CD4-positive, alpha-beta T cell treated with Interleukin-15 for 4 hours (primary cell): ENCODE results near the gene HCLS1.
A peak's percentile ranks its signal among the peaks of the same experiment; 100 is the strongest.
"Not testable (repeated sequence)": the region's sequence is repeated elsewhere in the genome, so short reads cannot be mapped to it uniquely, and the experiment has no call there.

Experiments
- DNase-seq: peaks from one replicate; pipeline ENCODE4 v3.0.0-alpha.2; 2020; ENCODE audit warnings: low spot score

HCLS1 gene

GRCh38 chr3:121660356-121661171 is at the start of gene HCLS1:
Gene HCLS1 (minus strand): TSS chr3:121660903. CDS start chr3:121658347, 2,556 bp downstream.
- peak; percentile 71 for DNase-seq

GRCh38 chr3:121710347-121710746 is 49.6 kb upstream of the HCLS1 start:
- no peak for DNase-seq

GRCh38 chr3:121707531-121708273 is 47.0 kb upstream of the HCLS1 start:
- no peak for DNase-seq

GRCh38 chr3:121705541-121705940 is 44.8 kb upstream of the HCLS1 start:
- DNase-seq, result no peak

- no peak for DNase-seq
These were observed 43.3 kb upstream of the HCLS1 start for GRCh38 chr3:121703973-121704372.

GRCh38 chr3:121698901-121699300 is 38.2 kb upstream of the HCLS1 start:
- no peak for DNase-seq

GRCh38 chr3:121698476-121698875 is 37.8 kb upstream of the HCLS1 start:
- no peak for DNase-seq

GRCh38 chr3:121696186-121696585 is 35.5 kb upstream of the HCLS1 start:
- no peak for DNase-seq

- no peak for DNase-seq
These were observed 31.5 kb upstream of the HCLS1 start for GRCh38 chr3:121692010-121692699.

DNA sequence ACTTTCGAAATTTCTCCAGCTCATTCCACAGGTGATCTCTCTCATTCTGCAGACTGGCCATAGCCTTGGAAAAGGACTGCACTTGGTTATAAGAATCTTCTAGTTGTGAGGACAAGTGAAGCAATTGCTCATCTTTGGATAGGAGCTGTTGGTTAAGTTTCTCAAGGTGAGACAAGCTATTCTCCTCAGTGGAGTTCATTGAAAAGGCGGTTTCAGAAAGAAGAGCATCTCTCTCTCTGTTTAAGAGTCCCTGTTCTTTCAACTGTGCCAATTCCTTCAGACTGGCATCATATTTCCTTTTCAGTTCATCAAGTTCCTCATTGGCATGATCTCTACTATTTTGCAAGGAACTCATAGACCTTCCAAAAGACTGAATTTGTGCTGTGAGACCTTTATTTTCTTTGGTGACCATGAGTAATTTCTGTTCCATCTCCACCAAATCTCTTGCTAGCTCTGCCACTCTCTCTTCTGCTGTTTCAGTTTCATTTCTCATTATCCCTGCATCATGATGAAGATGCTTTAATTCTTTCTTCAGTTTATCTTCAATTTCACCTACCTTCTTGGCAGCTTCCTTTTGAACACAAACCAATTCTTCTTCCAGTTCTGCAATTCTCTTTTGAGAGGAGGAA is 30.2 kb upstream of the HCLS1 start:
- no peak for DNase-seq

DNA sequence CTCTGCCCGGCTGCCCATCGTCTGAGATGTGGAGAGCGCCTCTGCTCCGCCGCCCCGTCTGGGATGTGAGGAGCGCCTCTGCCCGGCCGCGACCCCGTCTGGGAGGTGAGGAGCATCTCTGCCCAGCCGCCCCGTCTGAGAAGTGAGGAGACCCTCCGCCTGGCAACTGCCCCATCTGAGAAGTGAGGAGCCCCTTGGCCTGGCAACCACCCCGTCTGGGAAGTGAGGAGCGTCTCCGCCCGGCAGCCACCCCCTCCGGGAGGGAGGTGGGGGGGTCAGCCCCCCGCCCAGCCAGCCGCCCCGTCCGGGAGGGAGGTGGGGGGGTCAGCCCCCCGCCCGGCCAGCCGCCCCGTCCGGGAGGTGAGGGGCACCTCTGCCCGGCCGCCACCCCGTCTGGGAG is 28.0 kb upstream of the HCLS1 start:
- DNase-seq, result not testable (repeated sequence)

GRCh38 chr3:121681792-121682191 is 21.1 kb upstream of the HCLS1 start:
- DNase-seq, result no peak

DNA sequence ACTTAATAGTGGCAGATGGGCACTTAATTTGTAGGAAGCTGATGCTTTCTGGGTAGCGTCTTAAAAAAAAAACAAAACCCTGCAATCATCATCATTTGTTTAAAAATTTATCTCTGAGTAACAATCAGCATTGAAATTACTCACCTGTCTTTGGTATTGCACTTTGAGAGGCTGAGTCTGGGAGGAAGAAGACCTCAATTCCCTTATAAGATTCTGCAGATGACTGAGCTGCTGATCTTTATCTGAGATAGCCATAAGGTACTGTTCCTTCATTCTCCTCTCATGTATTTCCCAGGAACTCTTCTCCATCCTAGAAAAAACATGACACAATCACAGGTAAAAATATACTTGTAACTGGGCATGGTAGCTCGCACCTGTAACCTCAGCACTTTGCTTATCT is 16.4 kb upstream of the HCLS1 start:
- no peak for DNase-seq

GRCh38 chr3:121670676-121671075 is 10.0 kb upstream of the HCLS1 start:
- DNase-seq, result no peak

DNA sequence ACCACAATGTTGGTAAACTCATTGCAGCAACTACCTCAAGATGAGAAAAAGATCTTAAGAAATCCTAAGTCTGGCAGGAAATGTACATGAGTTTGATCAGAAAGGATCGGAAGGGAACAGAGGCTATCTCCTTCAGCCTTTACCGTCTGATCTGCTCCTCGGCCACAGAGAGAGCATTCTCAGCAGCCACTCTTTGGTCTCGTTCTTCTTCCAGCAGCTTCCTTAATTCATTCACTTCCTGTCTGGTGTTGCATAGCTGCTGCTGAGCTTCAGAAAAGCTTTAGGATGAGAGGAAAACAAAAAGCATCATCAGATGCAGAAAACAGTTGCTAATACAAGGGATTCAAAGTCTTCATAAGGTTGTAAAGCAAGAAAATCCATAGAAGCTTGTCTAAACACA is 6.6 kb upstream of the HCLS1 start:
- no peak for DNase-seq

- no peak for DNase-seq
These were observed 4.8 kb upstream of the HCLS1 start for GRCh38 chr3:121665488-121665887.

GRCh38 chr3:121663171-121663847 is 2.6 kb upstream of the HCLS1 start:
- no peak for DNase-seq

GRCh38 chr3:121662742-121663141 is 2.0 kb upstream of the HCLS1 start:
- DNase-seq, result no peak

DNA sequence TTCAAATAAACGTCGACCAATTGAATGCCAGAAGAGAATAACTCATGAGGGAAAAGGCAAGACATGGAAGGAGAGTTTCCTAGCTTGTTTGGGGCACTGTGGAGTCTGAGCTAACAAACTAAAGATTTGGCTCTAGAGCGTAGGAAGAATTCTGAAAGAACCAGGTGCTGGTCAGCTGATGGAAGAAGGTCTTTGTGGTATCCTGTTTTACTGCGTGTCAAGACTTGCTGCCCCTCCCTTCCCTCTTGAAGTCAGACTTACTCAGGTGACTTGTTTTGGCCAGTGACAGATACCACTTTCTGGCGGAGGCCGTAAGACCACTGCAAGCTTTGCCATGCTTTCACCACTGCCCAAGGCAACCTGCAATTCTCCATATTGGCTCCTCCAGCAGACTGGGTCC is 673 bp upstream of the HCLS1 start:
- no peak for DNase-seq

- no peak for DNase-seq
These were observed 1.1 kb downstream of the HCLS1 start for GRCh38 chr3:121659586-121659985.

DNA sequence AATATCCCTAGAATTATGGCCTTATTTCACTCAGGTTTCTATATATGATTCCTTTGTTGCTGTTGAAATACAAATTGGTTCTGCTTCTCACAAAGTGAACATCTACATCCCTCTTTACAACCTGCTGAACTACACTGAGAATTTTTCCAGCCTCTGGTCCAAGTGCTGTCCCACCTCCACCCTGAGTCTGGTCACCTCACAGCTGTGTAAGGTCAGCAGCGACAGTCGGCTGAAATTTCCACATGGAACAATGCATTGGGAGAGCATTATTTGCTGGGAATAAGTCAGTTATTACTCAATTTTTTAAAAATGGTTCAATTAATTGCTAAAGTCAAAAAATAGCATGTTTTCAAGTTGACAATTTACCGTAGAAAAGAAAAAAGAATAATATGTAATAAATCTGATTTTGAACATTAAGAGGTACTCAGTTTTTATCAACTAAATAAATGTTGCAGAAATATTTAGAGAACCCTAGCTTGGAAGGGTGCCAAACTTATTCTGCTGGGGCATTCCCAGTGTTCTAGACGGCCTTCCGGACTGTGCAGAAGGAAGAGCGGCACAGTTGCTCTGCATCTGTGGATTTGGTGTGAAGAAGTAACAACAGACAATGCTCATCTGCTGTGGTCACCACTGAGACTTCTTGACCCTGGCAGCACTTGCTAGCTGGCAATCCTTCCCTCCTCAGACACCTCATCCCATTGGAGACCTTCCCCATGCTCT is 1.8 kb downstream of the HCLS1 start:
- DNase-seq, result no peak
